K562 (cell line): ENCODE measurements around the gene SLC39A5. TPM values are rescaled to one million over a fixed set of nuclear protein-coding genes. Genes with fewer than 3 reads are reported as not detected.

ENCODE experiments used
- ATAC-seq: fragments of 200-7000 bp; cut with Tn5 transposase; 3 replicates; pipeline ENCODE4 v1.9.1; 2020; ENCODE audit warnings: moderate library complexity
- BruUV-seq: library from RNA; stranded (reverse); fragments of 400-500 nt; replicated peaks from 2 replicates; lab custom pipeline; 2021; lab: Mats Ljungman, UMichigan
- CTCF ChIA-PET: fragments of 300-600 bp; formaldehyde crosslinking; extraction: SDS; loops from one replicate; lab custom pipeline; 2021; ENCODE audit warnings: low intra/inter-chr PET ratio; lab: Yijun Ruan, JAX
- POLR2A ChIA-PET: fragments of 300-600, 350-650 bp; sonication (Branson Sonifier 250); formaldehyde crosslinking; extraction: SDS; loops from one replicate; lab custom pipeline; 2021; ENCODE audit warnings: antibody characterized with exemption, inconsistent platforms; lab: Yijun Ruan, JAX
- DNase-seq, 4 experiments: peaks; one replicate each; pipeline versions ENCODE4 v3.0.0 to v3.0.0-alpha.2; 2011 to 2018; ENCODE audit warnings: low spot score in 3 of 4, mixed read lengths in 3 of 4; ENCODE audit errors: extremely low read depth in 1 of 4
- FAIRE-seq: peaks from 2 replicates; lab custom pipeline; 2011; peaks lifted over from hg19 to GRCh38; lab: Jason Lieb, UNC
- H2AFZ ChIP-seq: 2 replicates; pipeline ENCODE4 v1.6.0; 2011; ENCODE audit warnings: low read depth, low read length, control low read depth, inconsistent platforms
- H3K27ac ChIP-seq: fragments of 200-600 bp; 3 replicates; pipeline ENCODE4 v1.8.0; 2011; ENCODE audit warnings: low read depth, mild to moderate bottlenecking, control low read depth, inconsistent platforms, low read length, moderate library complexity, mixed read lengths; ENCODE audit errors: extremely low read depth
- H3K27me3 ChIP-seq, 2 experiments: fragments of 300-600 bp in 1 of 2; 2 replicates in 1 of 2; 3 replicates in 1 of 2; pipeline versions ENCODE4 v1.6.0 to v1.8.0; 2011; ENCODE audit warnings: inconsistent platforms in 2 of 2, low read length in 2 of 2, mild to moderate bottlenecking in 1 of 2, mixed read lengths in 1 of 2, moderate library complexity in 1 of 2; ENCODE audit not compliant: control insufficient read depth in 2 of 2, insufficient read depth in 2 of 2
- H3K36me3 ChIP-seq: fragments of 300-600 bp; 3 replicates; pipeline ENCODE4 v1.8.0; 2011; ENCODE audit warnings: mild to moderate bottlenecking, low read length, inconsistent platforms; ENCODE audit not compliant: control insufficient read depth, insufficient read depth
- H3K4me1 ChIP-seq, 2 experiments: fragments of 200-600 bp in 1 of 2; replicated peaks in 1 of 2; 2 replicates in 1 of 2; 3 replicates in 1 of 2; pipeline versions ENCODE4 v1.5.1 to v1.8.0; 2011; ENCODE audit warnings: inconsistent platforms in 2 of 2, low read length in 2 of 2, mild to moderate bottlenecking in 1 of 2, mixed read lengths in 1 of 2, moderate library complexity in 1 of 2; ENCODE audit not compliant: control insufficient read depth in 2 of 2, insufficient read depth in 2 of 2
- H3K4me2 ChIP-seq: 2 replicates; pipeline ENCODE4 v1.6.1; 2011; ENCODE audit warnings: low read length, control low read depth, inconsistent platforms, mixed read lengths; ENCODE audit not compliant: insufficient read depth
- H3K4me3 ChIP-seq: fragments of 200-600 bp; sonication (generic), shearing (Covaris generic); 2 replicates; pipeline ENCODE4 v1.5.1; 2016; ENCODE audit warnings: control low read depth, inconsistent platforms
- H3K79me2 ChIP-seq: fragments of 200-600 bp; 3 replicates; pipeline ENCODE4 v1.8.0; 2011; ENCODE audit warnings: low read length, inconsistent platforms; ENCODE audit not compliant: control insufficient read depth, insufficient read depth
- H3K9ac ChIP-seq, 2 experiments: 2 replicates each; pipeline versions ENCODE4 v1.6.0 to v1.6.1; 2011; ENCODE audit warnings: low read depth in 2 of 2, low read length in 2 of 2, control low read depth in 1 of 2, inconsistent platforms in 1 of 2, mild to moderate bottlenecking in 1 of 2, mixed read lengths in 1 of 2; ENCODE audit not compliant: insufficient read depth in 1 of 2
- H3K9me1 ChIP-seq: one replicate; pipeline ENCODE4 v1.6.0; 2011; ENCODE audit warnings: inconsistent platforms, mild to moderate bottlenecking, low read length, moderate library complexity; ENCODE audit not compliant: control insufficient read depth, insufficient read depth
- H3K9me3 ChIP-seq: replicated peaks from 2 replicates; pipeline ENCODE4 v1.5.1; 2011; ENCODE audit warnings: low read depth, low read length, inconsistent platforms; ENCODE audit not compliant: control insufficient read depth, insufficient read depth
- H4K20me1 ChIP-seq: replicated peaks from 2 replicates; pipeline ENCODE4 v1.6.1; 2011; ENCODE audit warnings: low read length, inconsistent platforms, mixed read lengths; ENCODE audit not compliant: control insufficient read depth, insufficient read depth
- CBX3 ChIP-seq, 2 experiments: IDR thresholded peaks; 1 replicate in 1 of 2; 2 replicates in 1 of 2; pipeline ENCODE4 v1.6.1; 2012; ENCODE audit warnings: inconsistent platforms in 2 of 2, low read length in 2 of 2, borderline replicate concordance in 1 of 2, control low read depth in 1 of 2
- GABPB1 ChIP-seq: sonication (generic); formaldehyde crosslinking; IDR thresholded peaks from 2 replicates; pipeline ENCODE4 v1.8.0; 2022; ENCODE audit warnings: mild to moderate bottlenecking, missing genetic modification reagents
- KLF16 ChIP-seq: IDR thresholded peaks from 2 replicates; pipeline ENCODE4 v1.6.1; 2016; ENCODE audit warnings: antibody characterized with exemption
- LARP7 ChIP-seq: fragments of 450-650 bp; IDR thresholded peaks from 2 replicates; pipeline ENCODE4 v1.6.1; 2016
- MLX ChIP-seq, 2 experiments: fragments of 450-650 bp in 1 of 2; sonication (generic) in 1 of 2; formaldehyde crosslinking; conservative IDR thresholded peaks; 2 replicates each; pipeline versions ENCODE4 v1.4.0 to v1.8.1; 2020 to 2022; ENCODE audit warnings: mild to moderate bottlenecking in 1 of 2, missing genetic modification reagents in 1 of 2
- MXD1 ChIP-seq: fragments of 250-450 bp; sonication (Bioruptor Pico); IDR thresholded peaks from 2 replicates; pipeline ENCODE4 v1.8.0; 2021; ENCODE audit warnings: borderline replicate concordance, mild to moderate bottlenecking, moderate library complexity; ENCODE audit not compliant: poor library complexity, severe bottlenecking
- NFATC3 ChIP-seq: fragments of 450-650 bp; IDR thresholded peaks from 2 replicates; pipeline ENCODE4 v1.6.1; 2017; ENCODE audit warnings: mild to moderate bottlenecking
- WGBS: fragments of 100-300 bp; shearing (Covaris generic); methylation state at CpG from one replicate; pipeline ENCODE4 v1.1.6; 2016; ENCODE audit warnings: low coverage, mixed read lengths; ENCODE audit not compliant: insufficient coverage; ENCODE audit errors: missing lambda C conversion rate; 5-methylcytosine and 5-hydroxymethylcytosine counted together
- in situ Hi-C: fragments of 300-500 bp; cut with MboI; formaldehyde crosslinking; loops from 4 replicates; pipeline ENCODE4 v1.15.0; 2018; ENCODE audit warnings: inconsistent platforms, mixed read lengths
- intact Hi-C: fragments of 100-400 bp; cut with micrococcal nuclease; formaldehyde crosslinking; loops from 2 replicates; pipeline ENCODE4 v1.14.2; 2022
- polyA plus RNA-seq, 8 experiments: library from polyadenylated mRNA; depleted of rRNA in 4 of 8; stranded (reverse) in 5 of 8; unstranded in 3 of 8; fragments of >200 nt; fragmentation: Nextera tagmentation in 2 of 8; fragmentation: Illumina TruSeq in 1 of 8; extraction: Ambion mirVana in 2 of 8; extraction: Trizol in 1 of 8; gene quantifications; 2 replicates each; pipeline versions ENCODE4 v1.2.1 to v1.2.3, GENCODE V29; 2011 to 2014; ENCODE audit warnings: inconsistent platforms in 1 of 8, missing spikeins in 1 of 8
- total RNA-seq, 7 experiments: library from RNA; depleted of rRNA in 6 of 7; stranded (reverse); fragments of >200 nt in 6 of 7; fragmentation: Illumina TruSeq in 2 of 7; extraction: Trizol in 2 of 7; gene quantifications; 2 replicates each; pipeline versions ENCODE4 v1.2.1 to v1.2.3, GENCODE V29; 2011 to 2021; ENCODE audit warnings: low replicate concordance in 1 of 7

SLC39A5 gene
- total and polyA plus RNA-seq, 9 of the 15 experiments (the other 6 are each of a cell fraction or from before 2014, with no cell fraction given): 0.08 to 0.10 TPM; not detected in 7

- intact Hi-C loops: no loop called here
- ChIA-PET CTCF (no interaction called here), POLR2A (interaction anchor here (1.1 to 3.2 kb wide), 5 partner anchors 10 to 235 kb away, joined by 3 to 12 read pairs (median 3); partner anchors contain the start of gene RNF41)
- Histone ChIP-seq H2AFZ (no peak overlapping the region), H3K4me2 (no peak overlapping the region), H3K27ac (no peak overlapping the region), H3K79me2 (no peaks in the 10 kb centered on the region), H3K9me3 (no peaks in the 10 kb centered on the region), H3K4me1 (peaks cover 16 to 28% of the 10 kb centered on the region in 2 experiments), H3K27me3 (no peaks in the 10 kb centered on the region), H3K9ac (no peak overlapping the region), H4K20me1 (no peaks in the 10 kb centered on the region), H3K4me3 (no peak overlapping the region), H3K9me1 (no peaks in the 10 kb centered on the region), H3K36me3 (peaks cover 36% of the 10 kb centered on the region; the same call in 2 of the 3 replicates)
- TF ChIP-seq GABPB1 (CRISPR knock-in tag) (no peak), CBX3 (IDR thresholded peaks at IDR 0.05; ENCODE audit: borderline replicate concordance in 1 of 2, low read length in 2 of 2) (no peak), MLX (CRISPR knock-in tag; conservative IDR thresholded peaks at IDR 0.05) (no peak), LARP7 (no peak), KLF16 (no peak), MXD1 (CRISPR knock-in tag) (no peak), NFATC3 (no peak)
- no TSS peak for BruUV-seq
- 69% methylated on average over 9 of the region's 11 CpGs for WGBS
- ATAC-seq (no peak), FAIRE-seq (no peak), DNase-seq (no peak)
- in situ Hi-C loops: no loop called here
Measured at GRCh38 chr12:56237552-56237951, 7.7 kb downstream of the SLC39A5 start.
